DND-41 (cell line): Measurements from ENCODE around the gene UVRAG.
"Not testable (repeated sequence)": the region's sequence is repeated elsewhere in the genome, so short reads cannot be mapped to it uniquely, and the experiment has no call there.

Source experiments
- ATAC-seq: fragments of 200-7000 bp; cut with Tn5 transposase; 3 replicates; pipeline ENCODE4 v1.9.1; 2021; ENCODE audit warnings: low read depth; ENCODE audit not compliant: insufficient read depth
- DNase-seq: peaks from one replicate; pipeline ENCODE4 v3.0.0-alpha.2; 2020
- H2AFZ ChIP-seq: 2 replicates; pipeline ENCODE4 v1.6.0; 2012; ENCODE audit warnings: low read depth, low read length
- H3K27ac ChIP-seq: 2 replicates; pipeline ENCODE4 v1.5.1; 2012; ENCODE audit warnings: low read length, inconsistent platforms
- H3K27me3 ChIP-seq: fragments of 200-600 bp; sonication (generic); 2 replicates; pipeline ENCODE4 v1.6.0; 2012; ENCODE audit warnings: low read length, mild to moderate bottlenecking, inconsistent platforms; ENCODE audit not compliant: insufficient read depth, poor library complexity
- H3K36me3 ChIP-seq: 2 replicates; pipeline ENCODE4 v1.5.1; 2012; ENCODE audit warnings: low read length, inconsistent platforms; ENCODE audit not compliant: insufficient read depth
- H3K4me1 ChIP-seq: 2 replicates; pipeline ENCODE4 v1.5.1; 2012; ENCODE audit warnings: mild to moderate bottlenecking, low read length; ENCODE audit not compliant: insufficient read depth
- H3K4me2 ChIP-seq: 2 replicates; pipeline ENCODE4 v1.6.0; 2012; ENCODE audit warnings: mild to moderate bottlenecking, moderate library complexity, low read length, inconsistent platforms; ENCODE audit not compliant: insufficient read depth
- H3K4me3 ChIP-seq, 2 experiments: fragments of 200-600 bp in 1 of 2; shearing (Covaris generic) in 1 of 2; 2 replicates each; pipeline ENCODE4 v1.5.1; 2012 to 2016; ENCODE audit warnings: inconsistent platforms in 2 of 2, low read length in 2 of 2, mild to moderate bottlenecking in 2 of 2, low read depth in 1 of 2, moderate library complexity in 1 of 2
- H3K79me2 ChIP-seq: 2 replicates; pipeline ENCODE4 v1.6.0; 2012; ENCODE audit warnings: low read length, inconsistent platforms; ENCODE audit not compliant: insufficient read depth
- H3K9ac ChIP-seq: 2 replicates; pipeline ENCODE4 v1.6.0; 2012; ENCODE audit warnings: low read depth, mild to moderate bottlenecking, inconsistent platforms, low read length, moderate library complexity
- H3K9me3 ChIP-seq: 2 replicates; pipeline ENCODE4 v1.5.1; 2012; ENCODE audit warnings: low read length, moderate library complexity, mild to moderate bottlenecking, inconsistent platforms; ENCODE audit not compliant: insufficient read depth, severe bottlenecking
- H4K20me1 ChIP-seq: 2 replicates; pipeline ENCODE4 v1.6.0; 2012; ENCODE audit warnings: low read length; ENCODE audit not compliant: insufficient read depth
- CTCF ChIP-seq: IDR thresholded peaks from 2 replicates; pipeline ENCODE4 v1.5.1; 2012; ENCODE audit warnings: borderline replicate concordance, low read length, moderate library complexity, mild to moderate bottlenecking; ENCODE audit not compliant: poor library complexity, severe bottlenecking; ENCODE audit errors: extremely low read depth
- EZH2 ChIP-seq: IDR thresholded peaks from 3 replicates; pipeline ENCODE4 v1.6.1; 2012; ENCODE audit warnings: borderline replicate concordance, low read depth, mild to moderate bottlenecking, moderate library complexity, low read length, inconsistent platforms; ENCODE audit not compliant: severe bottlenecking

The UVRAG gene

GRCh38 chr11:76056876-76057275, 241.9 kb downstream of the UVRAG start:
- Histone ChIP-seq H3K4me1 (no peaks in the 10 kb centered on the region), H3K27me3 (no peaks in the 10 kb centered on the region)

GRCh38 chr11:76060475-76061036, 245.5 kb downstream of the UVRAG start:
- not testable (repeated sequence) for H3K4me2 ChIP-seq, H3K36me3 ChIP-seq, H3K27ac ChIP-seq, ATAC-seq, H3K9ac ChIP-seq, H3K79me2 ChIP-seq, H3K9me3 ChIP-seq, H3K4me1 ChIP-seq, H2AFZ ChIP-seq, H4K20me1 ChIP-seq, DNase-seq, H3K4me3 ChIP-seq, H3K27me3 ChIP-seq

More at GRCh38 chr11:76056876-76057275, 241.9 kb downstream of the UVRAG start:
- Histone ChIP-seq H3K4me3 (no peak overlapping the region), H2AFZ (no peak overlapping the region), H3K4me2 (no peak overlapping the region), H3K27ac (no peak overlapping the region), H4K20me1 (no peaks in the 10 kb centered on the region), H3K9ac (no peak overlapping the region), H3K9me3 (no peaks in the 10 kb centered on the region), H3K36me3 (no peaks in the 10 kb centered on the region), H3K79me2 (no peaks in the 10 kb centered on the region)
- no peak for TF ChIP-seq CTCF
- TF ChIP-seq EZH2 = no peak
- ATAC-seq (no peak), DNase-seq (no peak)

GRCh38 chr11:76062733-76063132, 247.7 kb downstream of the UVRAG start:
- DNase-seq (no peak), ATAC-seq (no peak)
- no peak overlapping the region for H3K9ac ChIP-seq
- H3K4me3 ChIP-seq = no peak overlapping the region
- no peak overlapping the region for H3K4me2 ChIP-seq
- H2AFZ ChIP-seq = no peak overlapping the region
- H4K20me1 ChIP-seq = no peaks in the 10 kb centered on the region
- H3K9me3 ChIP-seq = no peaks in the 10 kb centered on the region
- H3K79me2 ChIP-seq = no peaks in the 10 kb centered on the region
- no peaks in the 10 kb centered on the region for H3K27me3 ChIP-seq
- no peaks in the 10 kb centered on the region for H3K4me1 ChIP-seq
- no peak overlapping the region for H3K27ac ChIP-seq
- no peak for TF ChIP-seq EZH2
- peaks cover 10% of the 10 kb centered on the region for H3K36me3 ChIP-seq

GRCh38 chr11:76064192-76064591, 249.2 kb downstream of the UVRAG start:
- Histone ChIP-seq H3K79me2 (no peaks in the 10 kb centered on the region), H3K9me3 (no peaks in the 10 kb centered on the region), H3K36me3 (peaks cover 17% of the 10 kb centered on the region), H3K27ac (no peak overlapping the region), H3K4me3 (no peak overlapping the region), H3K9ac (no peak overlapping the region), H3K4me1 (no peaks in the 10 kb centered on the region), H4K20me1 (no peaks in the 10 kb centered on the region), H2AFZ (no peak overlapping the region), H3K27me3 (no peaks in the 10 kb centered on the region), H3K4me2 (no peak overlapping the region)
- no peak for DNase-seq
- no peak for TF ChIP-seq EZH2
- no peak for TF ChIP-seq CTCF
- no peak for ATAC-seq
